Loucy (cell line): ENCODE measurements around the gene PABPC1L2B.
"Not testable (repeated sequence)": the region's sequence is repeated elsewhere in the genome, so short reads cannot be mapped to it uniquely, and the experiment has no call there.

Experiments used
- EZH2phosphoT487 ChIP-seq: fragments of 200-600 bp; IDR thresholded peaks from 2 replicates; pipeline ENCODE4 v1.6.1; 2018; ENCODE audit warnings: antibody characterized with exemption, mild to moderate bottlenecking, moderate library complexity, borderline replicate concordance
- TF ChIP-seq, protein P1 (sequence below): fragments of 200-600 bp; sonication (generic); conservative IDR thresholded peaks from 2 replicates; pipeline ENCODE4 v1.5.1; 2014; ENCODE audit warnings: mild to moderate bottlenecking, antibody characterized with exemption, low read length

DNA sequence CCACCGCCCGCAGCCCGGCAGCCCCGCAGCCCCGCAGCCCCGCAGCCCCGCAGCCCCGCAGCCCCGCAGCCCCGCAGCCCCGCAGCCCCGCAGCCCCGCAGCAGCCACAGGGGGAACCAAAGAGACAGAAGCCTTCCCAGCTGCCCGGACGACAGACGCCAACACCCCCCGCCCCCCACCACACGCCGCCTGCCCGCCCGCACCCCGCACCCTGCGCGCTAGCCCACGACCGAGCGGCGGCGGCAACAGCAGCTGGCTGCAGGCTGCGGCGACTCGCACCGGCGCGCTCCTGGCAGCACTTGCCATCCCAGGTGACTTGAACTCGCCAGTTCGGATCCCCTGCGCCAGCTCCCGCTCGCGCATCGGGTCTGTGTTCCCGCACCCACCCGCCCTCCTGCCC is at the start of gene PABPC1L2B:
- TF ChIP-seq, protein P1, sequence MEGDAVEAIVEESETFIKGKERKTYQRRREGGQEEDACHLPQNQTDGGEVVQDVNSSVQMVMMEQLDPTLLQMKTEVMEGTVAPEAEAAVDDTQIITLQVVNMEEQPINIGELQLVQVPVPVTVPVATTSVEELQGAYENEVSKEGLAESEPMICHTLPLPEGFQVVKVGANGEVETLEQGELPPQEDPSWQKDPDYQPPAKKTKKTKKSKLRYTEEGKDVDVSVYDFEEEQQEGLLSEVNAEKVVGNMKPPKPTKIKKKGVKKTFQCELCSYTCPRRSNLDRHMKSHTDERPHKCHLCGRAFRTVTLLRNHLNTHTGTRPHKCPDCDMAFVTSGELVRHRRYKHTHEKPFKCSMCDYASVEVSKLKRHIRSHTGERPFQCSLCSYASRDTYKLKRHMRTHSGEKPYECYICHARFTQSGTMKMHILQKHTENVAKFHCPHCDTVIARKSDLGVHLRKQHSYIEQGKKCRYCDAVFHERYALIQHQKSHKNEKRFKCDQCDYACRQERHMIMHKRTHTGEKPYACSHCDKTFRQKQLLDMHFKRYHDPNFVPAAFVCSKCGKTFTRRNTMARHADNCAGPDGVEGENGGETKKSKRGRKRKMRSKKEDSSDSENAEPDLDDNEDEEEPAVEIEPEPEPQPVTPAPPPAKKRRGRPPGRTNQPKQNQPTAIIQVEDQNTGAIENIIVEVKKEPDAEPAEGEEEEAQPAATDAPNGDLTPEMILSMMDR: not testable (repeated sequence)
- not testable (repeated sequence) for TF ChIP-seq EZH2phosphoT487
